Measurements from ENCODE around the gene KRTAP4-8.
"Not testable (repeated sequence)": the region's sequence is repeated elsewhere in the genome, so short reads cannot be mapped to it uniquely, and the experiment has no call there.

The KRTAP4-8 gene

GRCh38 chr17:41098042-41098441 is at the start of gene KRTAP4-8:
Gene KRTAP4-8, minus strand, starts transcription at chr17:41098142. Its CDS starts 58 bp downstream, at chr17:41098084.
- DNase-seq, result no peak

GRCh38 chr17:41145261-41145660 is 47.3 kb upstream of the KRTAP4-8 start:
- no peak for DNase-seq

- no peak for DNase-seq
Measured at GRCh38 chr17:41144846-41145245, 46.9 kb upstream of the KRTAP4-8 start.

GRCh38 chr17:41141361-41141760 is 43.4 kb upstream of the KRTAP4-8 start:
- no peak for DNase-seq

GRCh38 chr17:41140360-41141131 is 42.6 kb upstream of the KRTAP4-8 start, which contains the start of gene KRTAP4-6:
Gene KRTAP4-6, minus strand, starts transcription at chr17:41140544. Its CDS starts 57 bp downstream, at chr17:41140487.
- no peak for DNase-seq

GRCh38 chr17:41139865-41140264 is 41.9 kb upstream of the KRTAP4-8 start:
- not testable (repeated sequence) for DNase-seq

- no peak for DNase-seq
Measured at GRCh38 chr17:41133880-41134735, 36.2 kb upstream of the KRTAP4-8 start.

- DNase-seq, result no peak
Measured at GRCh38 chr17:41131979-41132378, 34.0 kb upstream of the KRTAP4-8 start.

GRCh38 chr17:41127371-41127770 is 29.4 kb upstream of the KRTAP4-8 start:
- DNase-seq, result no peak

GRCh38 chr17:41126412-41126811 is 28.5 kb upstream of the KRTAP4-8 start:
- DNase-seq, result no peak

- DNase-seq, result no peak
Measured at GRCh38 chr17:41125064-41125463, 27.1 kb upstream of the KRTAP4-8 start.

GRCh38 chr17:41123991-41124371 is 26.0 kb upstream of the KRTAP4-8 start, which contains the start of gene KRTAP4-12:
Gene KRTAP4-12, minus strand, starts transcription at chr17:41124182. Its CDS starts 60 bp downstream, at chr17:41124122.
- DNase-seq, result not testable (repeated sequence)

- DNase-seq, result not testable (repeated sequence)
Measured at GRCh38 chr17:41123292-41123990, 25.5 kb upstream of the KRTAP4-8 start.

GRCh38 chr17:41121742-41122141 is 23.8 kb upstream of the KRTAP4-8 start:
- DNase-seq, result no peak

GRCh38 chr17:41119696-41120690 is 22.1 kb upstream of the KRTAP4-8 start:
- not testable (repeated sequence) for DNase-seq

- no peak for DNase-seq
Measured at GRCh38 chr17:41118721-41119120, 20.8 kb upstream of the KRTAP4-8 start.

GRCh38 chr17:41117846-41118386 is 20.0 kb upstream of the KRTAP4-8 start, which contains the start of gene KRTAP4-11:
Gene KRTAP4-11, minus strand, starts transcription at chr17:41118373. Its CDS starts 58 bp downstream, at chr17:41118315.
- not testable (repeated sequence) for DNase-seq

GRCh38 chr17:41116297-41116696 is 18.4 kb upstream of the KRTAP4-8 start:
- DNase-seq, result no peak

- DNase-seq, result no peak
Measured at GRCh38 chr17:41111151-41111885, 13.4 kb upstream of the KRTAP4-8 start.

GRCh38 chr17:41108728-41109386 is 10.9 kb upstream of the KRTAP4-8 start:
- DNase-seq, result not testable (repeated sequence)

All from COR-L47 (cell line).